CD14-positive monocyte (primary cell): ENCODE measurements around the gene MAST4. TPM values are rescaled to one million over a fixed set of nuclear protein-coding genes. Genes with fewer than 3 reads are reported as not detected.
A peak's percentile ranks its signal among the peaks of the same experiment; 100 is the strongest.

ENCODE experiments used
- DNase-seq, 3 donors: peaks; one replicate each; pipeline ENCODE4 v3.0.0-alpha.2; 2011 to 2022
- H2AFZ ChIP-seq: 2 replicates; pipeline ENCODE4 v1.6.0; 2012; ENCODE audit warnings: mild to moderate bottlenecking, low read depth, low read length, inconsistent platforms; ENCODE audit not compliant: insufficient read depth, poor library complexity, severe bottlenecking
- H3K27ac ChIP-seq, 2 donors: 1 replicate in 1 of 2; 2 replicates in 1 of 2; pipeline ENCODE4 v1.5.1; 2012 to 2013; ENCODE audit warnings: low read length in 2 of 2, control low read depth in 1 of 2, inconsistent platforms in 1 of 2, low read depth in 1 of 2, mild to moderate bottlenecking in 1 of 2
- H3K27me3 ChIP-seq, 2 donors: one replicate each; pipeline versions ENCODE4 v1.6.0 to v1.6.1; 2011 to 2013; ENCODE audit warnings: low read length in 2 of 2; ENCODE audit not compliant: control insufficient read depth in 2 of 2, insufficient read depth in 2 of 2
- H3K36me3 ChIP-seq, 2 donors: replicated peaks in 1 of 2; 1 replicate in 1 of 2; 2 replicates in 1 of 2; pipeline versions ENCODE4 v1.5.1 to v1.6.1; 2012 to 2013; ENCODE audit warnings: low read length in 2 of 2, control low read depth in 1 of 2, inconsistent platforms in 1 of 2, mild to moderate bottlenecking in 1 of 2; ENCODE audit not compliant: insufficient read depth in 2 of 2, control insufficient read depth in 1 of 2
- H3K4me1 ChIP-seq, 2 donors: 1 replicate in 1 of 2; 2 replicates in 1 of 2; pipeline versions ENCODE4 v1.5.1 to v1.6.1; 2012 to 2013; ENCODE audit warnings: low read length in 2 of 2, control low read depth in 1 of 2, inconsistent platforms in 1 of 2, mild to moderate bottlenecking in 1 of 2, moderate library complexity in 1 of 2; ENCODE audit not compliant: insufficient read depth in 2 of 2, control insufficient read depth in 1 of 2
- H3K4me2 ChIP-seq: replicated peaks from 2 replicates; pipeline ENCODE3; 2012; ENCODE audit warnings: low read length, moderate library complexity, mild to moderate bottlenecking; ENCODE audit not compliant: poor library complexity, severe bottlenecking; ENCODE audit errors: extremely low read depth
- H3K4me3 ChIP-seq, 3 experiments: fragments of 200-600 bp in 1 of 3; sonication (generic) in 1 of 3; replicated peaks in 1 of 3; 1 replicate in 2 of 3; 2 replicates in 1 of 3; pipeline ENCODE4 v1.5.1; 2011 to 2013; ENCODE audit warnings: low read length in 3 of 3, mild to moderate bottlenecking in 3 of 3, control low read depth in 2 of 3, low read depth in 2 of 3, inconsistent platforms in 1 of 3, moderate library complexity in 1 of 3
- H3K79me2 ChIP-seq: 2 replicates; pipeline ENCODE4 v1.6.0; 2012; ENCODE audit warnings: mild to moderate bottlenecking, control low read depth, inconsistent platforms, low read length, moderate library complexity; ENCODE audit not compliant: insufficient read depth
- H3K9ac ChIP-seq: 2 replicates; pipeline ENCODE4 v1.6.0; 2017; ENCODE audit warnings: low read length, mild to moderate bottlenecking; ENCODE audit not compliant: insufficient read depth, poor library complexity, severe bottlenecking
- H3K9me3 ChIP-seq, 2 donors: replicated peaks in 1 of 2; 1 replicate in 1 of 2; 2 replicates in 1 of 2; pipeline versions ENCODE4 v1.5.1 to v1.6.1; 2012 to 2013; ENCODE audit warnings: low read length in 2 of 2, control low read depth in 1 of 2; ENCODE audit not compliant: control insufficient read depth in 1 of 2, insufficient read depth in 1 of 2
- H4K20me1 ChIP-seq: 2 replicates; pipeline ENCODE4 v1.6.0; 2012; ENCODE audit warnings: mild to moderate bottlenecking, low read length, control low read depth, moderate library complexity; ENCODE audit not compliant: insufficient read depth
- H3K27ac Mint-ChIP-seq, 7 donors: one replicate each; pipeline ENCODE4 v1.8.0; 2020; ENCODE audit warnings: mild to moderate bottlenecking in 7 of 7, mixed read lengths in 7 of 7, moderate library complexity in 6 of 7, inconsistent platforms in 2 of 7
- H3K27me3 Mint-ChIP-seq, 3 donors: one replicate each; pipeline ENCODE4 v1.8.0; 2021 to 2022; ENCODE audit warnings: low read depth in 3 of 3, mild to moderate bottlenecking in 3 of 3, mixed read lengths in 3 of 3, moderate library complexity in 3 of 3, inconsistent platforms in 1 of 3
- H3K36me3 Mint-ChIP-seq, 2 donors: one replicate each; pipeline ENCODE4 v1.8.0; 2020; ENCODE audit warnings: mixed read lengths in 2 of 2, inconsistent platforms in 1 of 2, mild to moderate bottlenecking in 1 of 2
- H3K4me1 Mint-ChIP-seq: one replicate; pipeline ENCODE4 v1.8.0; 2020; ENCODE audit warnings: mild to moderate bottlenecking, mixed read lengths
- H3K4me3 Mint-ChIP-seq, 2 donors: one replicate each; pipeline ENCODE4 v1.8.0; 2020; ENCODE audit warnings: mild to moderate bottlenecking in 2 of 2, mixed read lengths in 2 of 2, moderate library complexity in 1 of 2
- H3K9me3 Mint-ChIP-seq, 7 donors: one replicate each; pipeline ENCODE4 v1.8.0; 2020 to 2022; ENCODE audit warnings: mixed read lengths in 7 of 7, mild to moderate bottlenecking in 6 of 7, moderate library complexity in 6 of 7, inconsistent platforms in 2 of 7
- CTCF ChIP-seq: fragments of 200-600 bp; IDR thresholded peaks from one replicate; pipeline ENCODE4 v1.8.0; 2022; ENCODE audit warnings: antibody characterized with exemption, mild to moderate bottlenecking
- WGBS: methylation state at CpG from one replicate; pipeline ENCODE4 v1.1.5; 2013; ENCODE audit warnings: missing lambda C conversion rate; ENCODE audit not compliant: insufficient coverage; 5-methylcytosine and 5-hydroxymethylcytosine counted together
- intact Hi-C, 2 donors: fragments of 100-400 bp; cut with micrococcal nuclease; formaldehyde crosslinking; loops; one replicate each; pipeline versions ENCODE4 v1.15.0 to v1.15.1; 2023
- polyA plus RNA-seq, 3 donors: library from polyadenylated mRNA; depleted of rRNA in 1 of 3; unstranded in 2 of 3; stranded (reverse) in 1 of 3; fragments of 300-500 nt in 2 of 3; fragments of >200 nt in 1 of 3; fragmentation: Illumina TruSeq in 2 of 3; gene quantifications; 1 replicate in 2 of 3; 2 replicates in 1 of 3; pipeline ENCODE4 v1.2.3, GENCODE V29; 2012 to 2021

MAST4 gene
- polyA plus RNA-seq, 3 donors: 0.03 to 0.24 TPM; not detected in 1

- peaks cover under 1 to 3% of the 10 kb centered on the region in 2 donors for H3K4me1 ChIP-seq
- Mint-ChIP-seq H3K4me3 (no peak overlapping the region), H3K36me3 (no peaks in the 10 kb centered on the region), H3K27me3 (peaks cover 0 to 4% (median 2%) of the 10 kb centered on the region in 3 donors), H3K4me1 (peaks cover 5% of the 10 kb centered on the region), H3K9me3 (no peaks in the 10 kb centered on the region), H3K27ac (no peak overlapping the region)
- no peaks in the 10 kb centered on the region for H3K36me3 ChIP-seq
- H3K79me2 ChIP-seq: no peaks in the 10 kb centered on the region
- intact Hi-C loops: no loop called here
- H3K9ac ChIP-seq: no peak overlapping the region
- no CpG with 5 or more reads among the region's 6 CpGs for WGBS
- H4K20me1 ChIP-seq: no peaks in the 10 kb centered on the region
- no peaks in the 10 kb centered on the region for H3K27me3 ChIP-seq
- H2AFZ ChIP-seq: no peak overlapping the region
- no peak for TF ChIP-seq CTCF
- no peak overlapping the region for H3K4me2 ChIP-seq
- no peaks in the 10 kb centered on the region for H3K9me3 ChIP-seq
- DNase-seq: no peak
- H3K27ac ChIP-seq: no peak overlapping the region
- H3K4me3 ChIP-seq: no peak overlapping the region
Measured at GRCh38 chr5:66869347-66869746, 273.2 kb downstream of the MAST4 start.

- Mint-ChIP-seq H3K36me3 (no peaks in the 10 kb centered on the region), H3K4me3 (peak overlapping the region in 1 of 2 donors; percentile 3), H3K27me3 (peaks cover 0 to 4% (median 2%) of the 10 kb centered on the region in 3 donors), H3K4me1 (peaks cover 16% of the 10 kb centered on the region), H3K9me3 (no peaks in the 10 kb centered on the region), H3K27ac (no peak overlapping the region)
- Histone ChIP-seq H2AFZ (no peak overlapping the region), H3K27me3 (no peaks in the 10 kb centered on the region), H4K20me1 (no peaks in the 10 kb centered on the region), H3K4me3 (no peak overlapping the region), H3K4me2 (no peak overlapping the region), H3K9me3 (no peaks in the 10 kb centered on the region), H3K9ac (no peak overlapping the region), H3K36me3 (no peaks in the 10 kb centered on the region), H3K4me1 (peaks cover 10 to 17% of the 10 kb centered on the region in 2 donors), H3K27ac (no peak overlapping the region), H3K79me2 (no peaks in the 10 kb centered on the region)
- DNase-seq: no peak
- 98% methylated on average over 6 of the region's 10 CpGs for WGBS
- no peak for TF ChIP-seq CTCF
- intact Hi-C loops: loop anchor here in 1 of 2 donors (10.0 kb wide), 1 partner anchor 56 kb away; no protein-coding TSS in a partner anchor
Measured at GRCh38 chr5:66870708-66871107, 274.5 kb downstream of the MAST4 start.
